Glomerular visceral epithelial cell (primary cell): ENCODE data around the gene MAPKAPK2.
A peak's percentile ranks its signal among the peaks of the same experiment; 100 is the strongest.
"Not testable (repeated sequence)": the region's sequence is repeated elsewhere in the genome, so short reads cannot be mapped to it uniquely, and the experiment has no call there.

Source experiments
- DNase-seq: peaks from one replicate; pipeline ENCODE4 v3.0.0-alpha.2; 2016; ENCODE audit errors: extremely low spot score

Gene MAPKAPK2

GRCh38 chr1:206684478-206685333 lies at the start of gene MAPKAPK2:
Gene MAPKAPK2 (plus strand): TSS chr1:206684905. CDS start chr1:206685230, 325 bp downstream.
- DNase-seq, result peak; percentile 80

GRCh38 chr1:206635080-206635977 lies 49.4 kb upstream of the MAPKAPK2 start, which contains the start of gene DYRK3:
Gene DYRK3 (plus strand): TSS chr1:206635536. CDS start chr1:206635704, 168 bp downstream.
- peak; percentile 95 for DNase-seq

GRCh38 chr1:206635978-206636345 lies 48.7 kb upstream of the MAPKAPK2 start:
- no peak for DNase-seq

- DNase-seq, result no peak
These were observed 48.0 kb upstream of the MAPKAPK2 start for GRCh38 chr1:206636671-206637070.

- no peak for DNase-seq
These were observed 47.1 kb upstream of the MAPKAPK2 start for GRCh38 chr1:206637605-206638004.

GRCh38 chr1:206642074-206642473 lies 42.6 kb upstream of the MAPKAPK2 start:
- DNase-seq, result not testable (repeated sequence)

- DNase-seq, result no peak
These were observed 41.5 kb upstream of the MAPKAPK2 start for GRCh38 chr1:206643118-206643698.

GRCh38 chr1:206646504-206646903 lies 38.2 kb upstream of the MAPKAPK2 start:
- no peak for DNase-seq

GRCh38 chr1:206647224-206647623 lies 37.5 kb upstream of the MAPKAPK2 start:
- DNase-seq, result no peak

GRCh38 chr1:206649261-206649921 lies 35.3 kb upstream of the MAPKAPK2 start:
- DNase-seq, result no peak

- no peak for DNase-seq
These were observed 33.7 kb upstream of the MAPKAPK2 start for GRCh38 chr1:206651014-206651413.

GRCh38 chr1:206651958-206652890 lies 32.5 kb upstream of the MAPKAPK2 start:
- DNase-seq, result no peak

GRCh38 chr1:206653715-206654459 lies 30.8 kb upstream of the MAPKAPK2 start:
- no peak for DNase-seq

GRCh38 chr1:206654828-206655227 lies 29.9 kb upstream of the MAPKAPK2 start:
- no peak for DNase-seq

- DNase-seq, result no peak
These were observed 29.2 kb upstream of the MAPKAPK2 start for GRCh38 chr1:206655471-206655882.

- no peak for DNase-seq
These were observed 27.8 kb upstream of the MAPKAPK2 start for GRCh38 chr1:206656936-206657335.

- no peak for DNase-seq
These were observed 27.0 kb upstream of the MAPKAPK2 start for GRCh38 chr1:206657751-206658150.

GRCh38 chr1:206658264-206658980 lies 26.3 kb upstream of the MAPKAPK2 start:
- DNase-seq, result no peak

GRCh38 chr1:206658981-206659273 lies 25.8 kb upstream of the MAPKAPK2 start:
- no peak for DNase-seq
